B cell (primary cell): ENCODE results near the gene ZIC4. TPM values are rescaled to one million over a fixed set of nuclear protein-coding genes. Genes with fewer than 3 reads are reported as not detected.

Experiments used
- ATAC-seq: fragments of 200-7000 bp; cut with Tn5 transposase; one replicate; pipeline ENCODE4 v1.10.0; 2021; ENCODE audit warnings: low read depth, mild to moderate bottlenecking, moderate number of reproducible peaks, moderate library complexity
- CTCF ChIA-PET: fragments of 350-600 bp; sonication (Branson Sonifier 250); formaldehyde crosslinking; loops from one replicate; lab custom pipeline; 2021; ENCODE audit warnings: antibody characterized with exemption, inconsistent platforms; lab: Charles Lee
- POLR2A ChIA-PET: fragments of 350-600 bp; sonication (Branson Sonifier 250); formaldehyde crosslinking; loops from one replicate; lab custom pipeline; 2021; ENCODE audit warnings: antibody characterized with exemption; lab: Charles Lee
- DNase-seq: peaks from one replicate; pipeline ENCODE4 v3.0.0; 2013
- H2AFZ ChIP-seq: 2 replicates; pipeline ENCODE4 v1.6.1; 2012; ENCODE audit warnings: mild to moderate bottlenecking, low read depth, low read length; ENCODE audit not compliant: insufficient read depth, poor library complexity, severe bottlenecking
- H3K27ac ChIP-seq, 2 donors: 1 replicate in 1 of 2; 2 replicates in 1 of 2; pipeline ENCODE4 v1.5.1; 2012 to 2013; ENCODE audit warnings: low read length in 2 of 2, mild to moderate bottlenecking in 2 of 2, moderate library complexity in 1 of 2
- H3K27me3 ChIP-seq, 4 experiments: fragments of 200-600 bp in 1 of 4; sonication (generic) in 1 of 4; replicated peaks in 1 of 4; 1 replicate in 2 of 4; 2 replicates in 2 of 4; pipeline versions ENCODE4 v1.6.1 to v1.7.0; 2013 to 2016; ENCODE audit warnings: low read length in 3 of 4, mild to moderate bottlenecking in 2 of 4, mixed read lengths in 1 of 4, moderate library complexity in 1 of 4; ENCODE audit not compliant: insufficient read depth in 4 of 4, control insufficient read depth in 3 of 4; ENCODE audit errors: control extremely low read depth in 1 of 4
- H3K36me3 ChIP-seq, 2 experiments: replicated peaks in 1 of 2; 1 replicate in 1 of 2; 2 replicates in 1 of 2; pipeline versions ENCODE4 v1.6.1 to v1.7.1; 2013; ENCODE audit warnings: low read length in 1 of 2; ENCODE audit not compliant: insufficient read depth in 2 of 2, control insufficient read depth in 1 of 2; ENCODE audit errors: control extremely low read depth in 1 of 2, extremely low read depth in 1 of 2
- H3K4me1 ChIP-seq, 2 donors: fragments of 200-600 bp in 1 of 2; sonication (generic) in 1 of 2; 1 replicate in 1 of 2; 2 replicates in 1 of 2; pipeline versions ENCODE4 v1.5.1 to v1.6.1; 2013 to 2017; ENCODE audit warnings: low read length in 2 of 2; ENCODE audit not compliant: control insufficient read depth in 2 of 2, insufficient read depth in 2 of 2
- H3K4me2 ChIP-seq: replicated peaks from 2 replicates; pipeline ENCODE3; 2012; ENCODE audit warnings: mild to moderate bottlenecking, low read depth, low read length; ENCODE audit not compliant: poor library complexity, severe bottlenecking
- H3K4me3 ChIP-seq, 5 experiments: fragments of 200-600 bp in 1 of 5; sonication (generic) in 1 of 5; 1 replicate in 3 of 5; 2 replicates in 2 of 5; pipeline versions ENCODE4 v1.5.1 to v1.7.0; 2011 to 2016; ENCODE audit warnings: low read length in 4 of 5, mild to moderate bottlenecking in 4 of 5, low read depth in 2 of 5, control low read depth in 1 of 5, moderate library complexity in 1 of 5; ENCODE audit not compliant: insufficient read depth in 1 of 5; ENCODE audit errors: control extremely low read depth in 1 of 5, extremely low read depth in 1 of 5
- H3K79me2 ChIP-seq: fragments of 200-600 bp; sonication (generic); one replicate; pipeline ENCODE4 v1.6.0; 2016; ENCODE audit warnings: low read length; ENCODE audit not compliant: control insufficient read depth, insufficient read depth
- H3K9ac ChIP-seq: fragments of 200-600 bp; sonication (generic); 2 replicates; pipeline ENCODE4 v1.6.1; 2017; ENCODE audit warnings: mild to moderate bottlenecking, low read length, moderate library complexity
- H3K9me3 ChIP-seq, 3 donors: one replicate each; pipeline versions ENCODE4 v1.6.1 to v1.7.1; 2013; ENCODE audit warnings: low read length in 2 of 3; ENCODE audit not compliant: control insufficient read depth in 2 of 3, insufficient read depth in 1 of 3; ENCODE audit errors: control extremely low read depth in 1 of 3
- H4K20me1 ChIP-seq: 2 replicates; pipeline ENCODE4 v1.6.0; 2012; ENCODE audit warnings: mild to moderate bottlenecking, low read length; ENCODE audit not compliant: insufficient read depth, control insufficient read depth, poor library complexity, severe bottlenecking
- H3K27ac Mint-ChIP-seq: one replicate; pipeline ENCODE4 v1.8.0; 2021; ENCODE audit warnings: mixed read lengths
- H3K27me3 Mint-ChIP-seq: one replicate; pipeline ENCODE4 v1.8.0; 2021; ENCODE audit warnings: mixed read lengths
- H3K4me1 Mint-ChIP-seq: one replicate; pipeline ENCODE4 v1.8.0; 2021; ENCODE audit warnings: mixed read lengths
- H3K4me3 Mint-ChIP-seq: one replicate; pipeline ENCODE4 v1.8.0; 2021; ENCODE audit warnings: mixed read lengths
- H3K9me3 Mint-ChIP-seq: one replicate; pipeline ENCODE4 v1.8.0; 2022; ENCODE audit warnings: mixed read lengths; ENCODE audit not compliant: insufficient read depth
- EZH2 ChIP-seq: IDR thresholded peaks from 2 replicates; pipeline ENCODE4 v1.6.1; 2012; ENCODE audit warnings: borderline replicate concordance, low read depth, mild to moderate bottlenecking, moderate library complexity, low read length; ENCODE audit not compliant: insufficient read depth, poor library complexity, severe bottlenecking
- WGBS: methylation state at CpG from one replicate; pipeline ENCODE4 v1.1.5; 2013; ENCODE audit warnings: missing lambda C conversion rate; ENCODE audit not compliant: insufficient coverage; 5-methylcytosine and 5-hydroxymethylcytosine counted together
- intact Hi-C: fragments of 100-400 bp; cut with micrococcal nuclease; formaldehyde crosslinking; loops from one replicate; pipeline ENCODE4 v1.10.0; 2022
- polyA plus RNA-seq: library from polyadenylated mRNA; depleted of rRNA; stranded (reverse); fragments of >200 nt; gene quantifications from 2 replicates; pipeline ENCODE4 v1.2.3, GENCODE V29; 2012
- total RNA-seq, 2 donors: library from RNA; stranded (reverse); fragments of 120-200 nt in 1 of 2; gene quantifications; 1 replicate in 1 of 2; 2 replicates in 1 of 2; pipeline versions ENCODE4 v1.2.3 to v1.2.4, GENCODE V29; 2013 to 2022
- TF ChIP-seq, protein P1 (sequence below): fragments of 200-600 bp; IDR thresholded peaks from one replicate; pipeline ENCODE4 v1.8.0; 2022; ENCODE audit warnings: antibody characterized with exemption, mild to moderate bottlenecking

ZIC4 gene
- total and polyA plus RNA-seq, 2 donors (not counting 1 experiment from before 2014, with no cell fraction given), result not detected

DNA sequence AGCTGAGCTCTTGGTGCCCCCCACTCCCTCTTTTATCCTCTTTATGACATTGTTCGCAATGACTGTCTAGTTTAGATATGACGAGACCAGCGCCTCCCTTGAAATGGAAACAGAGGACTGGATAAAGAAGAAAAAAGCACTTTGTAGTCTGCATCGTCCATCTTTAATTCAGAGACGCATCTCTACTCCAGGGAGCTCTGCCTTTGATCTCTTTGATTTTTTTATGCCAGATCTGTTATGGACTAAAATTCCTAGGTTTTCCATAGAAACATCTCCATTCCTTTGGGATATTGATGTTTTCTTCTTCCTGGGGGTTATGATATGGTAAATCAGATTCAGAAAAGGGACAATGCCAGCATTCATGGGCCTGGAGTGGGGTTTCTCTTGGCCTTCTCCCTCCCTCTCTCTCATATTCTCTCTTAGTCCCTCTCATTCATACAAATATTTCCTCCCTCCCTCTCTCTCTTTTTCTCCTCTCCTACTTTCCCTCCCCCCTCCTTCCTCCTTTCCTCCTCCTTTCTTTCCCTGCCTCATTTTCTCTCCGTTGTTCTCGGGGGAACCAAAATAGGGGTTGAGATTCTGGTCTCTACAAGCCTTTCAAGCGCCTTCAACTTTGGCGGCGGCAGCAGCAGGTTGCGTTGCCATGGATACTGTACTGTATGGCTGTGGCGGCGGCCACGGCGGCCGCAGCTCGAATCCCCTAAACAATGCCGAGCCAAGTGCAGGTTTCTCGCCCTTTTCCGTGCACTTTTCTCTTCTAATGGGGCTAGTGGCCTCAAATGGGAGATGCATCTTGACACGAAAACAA lies 45.5 kb downstream of the ZIC4 start:
- no peaks in the 10 kb centered on the region for H3K4me1 Mint-ChIP-seq
- WGBS, result 5% methylated on average over 13 of the region's 21 CpGs
- DNase-seq (no peak), ATAC-seq (no peak)
- ChIA-PET POLR2A (no interaction called here), CTCF (no interaction called here)
- TF ChIP-seq, protein P1, sequence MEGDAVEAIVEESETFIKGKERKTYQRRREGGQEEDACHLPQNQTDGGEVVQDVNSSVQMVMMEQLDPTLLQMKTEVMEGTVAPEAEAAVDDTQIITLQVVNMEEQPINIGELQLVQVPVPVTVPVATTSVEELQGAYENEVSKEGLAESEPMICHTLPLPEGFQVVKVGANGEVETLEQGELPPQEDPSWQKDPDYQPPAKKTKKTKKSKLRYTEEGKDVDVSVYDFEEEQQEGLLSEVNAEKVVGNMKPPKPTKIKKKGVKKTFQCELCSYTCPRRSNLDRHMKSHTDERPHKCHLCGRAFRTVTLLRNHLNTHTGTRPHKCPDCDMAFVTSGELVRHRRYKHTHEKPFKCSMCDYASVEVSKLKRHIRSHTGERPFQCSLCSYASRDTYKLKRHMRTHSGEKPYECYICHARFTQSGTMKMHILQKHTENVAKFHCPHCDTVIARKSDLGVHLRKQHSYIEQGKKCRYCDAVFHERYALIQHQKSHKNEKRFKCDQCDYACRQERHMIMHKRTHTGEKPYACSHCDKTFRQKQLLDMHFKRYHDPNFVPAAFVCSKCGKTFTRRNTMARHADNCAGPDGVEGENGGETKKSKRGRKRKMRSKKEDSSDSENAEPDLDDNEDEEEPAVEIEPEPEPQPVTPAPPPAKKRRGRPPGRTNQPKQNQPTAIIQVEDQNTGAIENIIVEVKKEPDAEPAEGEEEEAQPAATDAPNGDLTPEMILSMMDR, result no peak
- Histone ChIP-seq H4K20me1 (no peaks in the 10 kb centered on the region), H3K27me3 (peaks cover 0 to 56% (median 28%) of the 10 kb centered on the region in 4 experiments), H3K9ac (no peak overlapping the region), H3K79me2 (no peaks in the 10 kb centered on the region), H3K4me2 (no peak overlapping the region), H2AFZ (no peak overlapping the region), H3K36me3 (no peaks in the 10 kb centered on the region), H3K9me3 (peaks cover 0 to 25% (median 0%) of the 10 kb centered on the region in 3 donors), H3K4me3 (no peak overlapping the region), H3K27ac (no peak overlapping the region), H3K4me1 (no peaks in the 10 kb centered on the region)
- intact Hi-C loops, result no loop called here
- H3K4me3 Mint-ChIP-seq, result no peak overlapping the region
- H3K9me3 Mint-ChIP-seq, result no peaks in the 10 kb centered on the region
- no peak overlapping the region for H3K27ac Mint-ChIP-seq
- H3K27me3 Mint-ChIP-seq, result peaks cover 59% of the 10 kb centered on the region

DNA sequence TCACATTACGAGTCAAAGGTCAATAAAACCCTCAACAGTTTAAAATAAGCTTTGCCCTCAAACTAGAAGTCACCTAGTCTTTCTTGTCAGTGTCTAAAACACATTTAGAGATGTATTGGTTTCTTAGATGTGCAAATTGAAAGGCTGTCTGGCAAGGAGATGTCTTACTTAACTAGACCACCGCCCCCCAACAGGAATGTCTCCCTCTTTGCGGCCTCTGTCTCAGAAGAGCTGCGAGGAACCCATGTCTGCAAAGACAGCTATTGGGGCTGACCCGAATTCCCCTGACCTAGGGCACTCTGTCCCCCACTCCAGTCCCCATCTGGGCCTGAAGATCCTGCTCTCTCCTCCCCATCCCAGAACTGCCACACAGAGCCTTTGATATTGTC lies 46.3 kb downstream of the ZIC4 start:
- Histone ChIP-seq H3K9me3 (peaks cover 0 to 25% (median 0%) of the 10 kb centered on the region in 3 donors), H3K27ac (no peak overlapping the region), H3K79me2 (no peaks in the 10 kb centered on the region), H2AFZ (no peak overlapping the region), H4K20me1 (no peaks in the 10 kb centered on the region), H3K9ac (no peak overlapping the region), H3K4me2 (no peak overlapping the region), H3K36me3 (no peaks in the 10 kb centered on the region), H3K4me1 (no peaks in the 10 kb centered on the region), H3K27me3 (peaks cover 0 to 61% (median 29%) of the 10 kb centered on the region in 4 experiments), H3K4me3 (no peak overlapping the region)
- ChIA-PET CTCF (no interaction called here), POLR2A (no interaction called here)
- TF ChIP-seq, protein P1, result no peak
- TF ChIP-seq EZH2, result no peak
- 12% methylated on average over 3 of the region's 5 CpGs for WGBS
- ATAC-seq (no peak), DNase-seq (no peak)
- Mint-ChIP-seq H3K27ac (no peak overlapping the region), H3K4me3 (no peak overlapping the region), H3K4me1 (no peaks in the 10 kb centered on the region), H3K9me3 (no peaks in the 10 kb centered on the region), H3K27me3 (peaks cover 66% of the 10 kb centered on the region)
- intact Hi-C loops, result no loop called here
